Body of pancreas (tissue), 4 donors: ENCODE results near the gene PRR18. TPM values are rescaled to one million over a fixed set of nuclear protein-coding genes. Genes with fewer than 3 reads are reported as not detected.

Experiments
- ATAC-seq: fragments of 150-250 bp; one replicate; pipeline ENCODE4 v1.9.1; 2016
- DNase-seq, 4 donors: peaks; one replicate each; pipeline ENCODE4 v3.0.0-alpha.2; 2019
- H3K27ac ChIP-seq, 4 donors: fragments of 200-600 bp; sonication (generic); 1 replicate in 3 of 4; 2 replicates in 1 of 4; pipeline versions ENCODE4 v1.5.1 to v1.6.1; 2016 to 2019; ENCODE audit warnings: mild to moderate bottlenecking in 1 of 4, mixed read lengths in 1 of 4, moderate library complexity in 1 of 4
- H3K27me3 ChIP-seq, 2 donors: fragments of 200-600 bp; sonication (generic); one replicate each; pipeline ENCODE4 v1.6.0; 2016; ENCODE audit warnings: mild to moderate bottlenecking in 1 of 2
- H3K36me3 ChIP-seq, 2 donors: fragments of 200-600 bp; sonication (generic); replicated peaks in 1 of 2; 2 replicates each; pipeline ENCODE4 v1.5.1; 2016; ENCODE audit warnings: low read depth in 2 of 2; ENCODE audit not compliant: insufficient read depth in 1 of 2
- H3K4me1 ChIP-seq: fragments of 200-600 bp; sonication (generic); one replicate; pipeline ENCODE4 v1.6.0; 2016
- H3K4me3 ChIP-seq, 2 donors: fragments of 200-600 bp; sonication (generic); 1 replicate in 1 of 2; 2 replicates in 1 of 2; pipeline ENCODE4 v1.5.1; 2016 to 2019
- H3K9me3 ChIP-seq, 3 donors: fragments of 200-600 bp; sonication (generic); 1 replicate in 2 of 3; 2 replicates in 1 of 3; pipeline ENCODE4 v1.5.1; 2016
- POLR2A ChIP-seq, 3 donors: fragments of 450-650 bp; IDR thresholded peaks; one replicate each; pipeline ENCODE4 v1.6.1; 2016; ENCODE audit warnings: antibody characterized with exemption in 3 of 3, mild to moderate bottlenecking in 2 of 3
- WGBS, 2 donors: methylation state at CpG; one replicate each; pipeline ENCODE4 v1.1.5; 2017; 5-methylcytosine and 5-hydroxymethylcytosine counted together
- intact Hi-C: fragments of 100-400 bp; cut with DNase I; formaldehyde crosslinking; loops from one replicate; pipeline ENCODE4 v1.15.1; 2023
- total RNA-seq, 2 donors: library from RNA; depleted of rRNA; stranded (reverse); fragments of >200 nt; gene quantifications; one replicate each; pipeline ENCODE4 v1.1.0, GENCODE V29; 2016
- TF ChIP-seq, protein P1 (sequence below), 7 experiments: fragments of 450-650 bp in 4 of 7; fragments of 200-600 bp in 3 of 7; sonication (generic) in 3 of 7; IDR thresholded peaks; one replicate each; pipeline ENCODE4 v1.5.1; 2016 to 2019; ENCODE audit warnings: antibody characterized with exemption in 7 of 7

Gene PRR18
- total RNA-seq, 2 donors from 2014 or later, result not detected

DNA sequence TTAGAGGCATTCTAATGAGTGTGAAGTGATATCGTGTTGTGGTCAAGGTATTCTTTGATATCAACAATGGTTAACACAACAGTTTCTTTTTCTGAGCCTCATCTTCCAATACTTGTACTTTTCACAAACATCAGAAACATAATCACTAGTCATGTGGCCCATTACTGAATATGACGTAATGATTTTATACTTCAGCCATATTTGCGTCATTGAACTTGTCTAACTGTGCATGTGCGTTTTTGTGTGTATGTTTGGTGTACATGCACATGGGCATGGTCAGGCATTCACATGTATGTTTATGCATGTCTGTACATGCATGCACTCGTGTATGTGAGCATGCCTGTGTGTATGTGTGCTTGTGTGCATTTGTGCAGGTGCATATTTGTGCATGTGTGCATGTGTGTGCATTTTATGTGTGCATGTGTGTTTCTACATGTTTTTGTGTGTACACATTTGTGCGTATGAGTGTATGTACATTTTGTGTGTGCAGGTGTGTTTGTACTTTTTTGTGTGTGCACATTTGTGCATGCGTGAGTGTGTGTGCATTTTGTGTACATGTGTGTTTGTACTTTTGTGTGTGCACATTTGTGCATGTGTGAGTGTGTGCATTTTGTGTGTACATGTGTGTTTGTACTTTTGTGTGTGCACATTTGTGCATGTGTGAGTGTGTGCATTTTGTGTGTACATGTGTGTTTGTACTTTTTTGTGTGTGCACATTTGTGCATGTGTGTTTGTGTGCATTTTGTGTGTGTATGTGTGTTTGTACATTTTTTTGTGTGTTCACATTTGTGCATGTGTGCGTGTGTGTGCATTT is 29.4 kb downstream of the PRR18 start:
- Histone ChIP-seq H3K27me3 (peaks cover 0 to 6% of the 10 kb centered on the region in 2 donors), H3K36me3 (no peaks in the 10 kb centered on the region), H3K27ac (no peak overlapping the region), H3K9me3 (no peaks in the 10 kb centered on the region), H3K4me1 (no peaks in the 10 kb centered on the region), H3K4me3 (no peak overlapping the region)
- intact Hi-C loops, result no loop called here
- 71% methylated on average over 8 of the region's 8 CpGs for WGBS, 2 donors
- DNase-seq, result no peak
- ATAC-seq, result no peak
- TF ChIP-seq POLR2A (IDR thresholded peaks at IDR 0.05), result no peak
- TF ChIP-seq, protein P1, sequence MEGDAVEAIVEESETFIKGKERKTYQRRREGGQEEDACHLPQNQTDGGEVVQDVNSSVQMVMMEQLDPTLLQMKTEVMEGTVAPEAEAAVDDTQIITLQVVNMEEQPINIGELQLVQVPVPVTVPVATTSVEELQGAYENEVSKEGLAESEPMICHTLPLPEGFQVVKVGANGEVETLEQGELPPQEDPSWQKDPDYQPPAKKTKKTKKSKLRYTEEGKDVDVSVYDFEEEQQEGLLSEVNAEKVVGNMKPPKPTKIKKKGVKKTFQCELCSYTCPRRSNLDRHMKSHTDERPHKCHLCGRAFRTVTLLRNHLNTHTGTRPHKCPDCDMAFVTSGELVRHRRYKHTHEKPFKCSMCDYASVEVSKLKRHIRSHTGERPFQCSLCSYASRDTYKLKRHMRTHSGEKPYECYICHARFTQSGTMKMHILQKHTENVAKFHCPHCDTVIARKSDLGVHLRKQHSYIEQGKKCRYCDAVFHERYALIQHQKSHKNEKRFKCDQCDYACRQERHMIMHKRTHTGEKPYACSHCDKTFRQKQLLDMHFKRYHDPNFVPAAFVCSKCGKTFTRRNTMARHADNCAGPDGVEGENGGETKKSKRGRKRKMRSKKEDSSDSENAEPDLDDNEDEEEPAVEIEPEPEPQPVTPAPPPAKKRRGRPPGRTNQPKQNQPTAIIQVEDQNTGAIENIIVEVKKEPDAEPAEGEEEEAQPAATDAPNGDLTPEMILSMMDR (IDR thresholded peaks at IDR 0.05), result no peak

DNA sequence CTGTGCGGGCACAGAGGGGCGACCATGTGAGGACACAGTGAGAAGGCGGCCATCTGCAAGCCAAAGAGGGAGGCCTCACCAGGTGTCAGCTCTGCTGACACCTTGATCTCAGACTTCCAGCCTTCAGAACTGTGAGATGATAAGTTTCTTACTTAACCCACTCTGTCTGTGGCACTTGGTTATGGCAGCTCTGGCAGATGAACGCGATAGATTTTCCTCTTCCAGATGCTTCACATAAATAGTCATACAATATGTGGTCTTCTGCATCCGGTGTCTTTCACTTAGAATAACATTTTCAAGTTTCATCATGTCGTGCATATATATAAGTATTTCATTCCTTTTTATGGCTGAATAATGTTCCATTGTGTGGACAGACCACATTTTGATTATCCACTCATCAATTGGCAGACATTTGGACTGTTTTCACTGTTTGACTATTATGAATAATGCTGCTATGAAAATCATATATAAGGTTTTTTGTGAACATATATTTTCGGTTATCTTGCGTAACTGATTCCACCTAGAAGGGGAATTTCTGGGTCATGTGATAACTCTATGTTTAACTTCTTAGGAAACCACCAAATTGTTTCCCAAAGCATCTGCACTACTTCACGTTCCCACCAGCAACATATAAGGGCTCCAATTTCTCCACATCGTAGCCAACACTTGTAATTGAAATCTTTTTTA is 30.2 kb downstream of the PRR18 start:
- Histone ChIP-seq H3K4me3 (no peak overlapping the region), H3K27me3 (peaks cover 0 to 6% of the 10 kb centered on the region in 2 donors), H3K9me3 (no peaks in the 10 kb centered on the region), H3K4me1 (no peaks in the 10 kb centered on the region), H3K27ac (no peak overlapping the region), H3K36me3 (no peaks in the 10 kb centered on the region)
- intact Hi-C loops, result no loop called here
- no peak for DNase-seq
- 75 to 80% methylated on average over 11 of the region's 11 CpGs for WGBS, 2 donors
- TF ChIP-seq, protein P1 (IDR thresholded peaks at IDR 0.05), result no peak
- no peak for TF ChIP-seq POLR2A (IDR thresholded peaks at IDR 0.05)
- no peak for ATAC-seq

DNA sequence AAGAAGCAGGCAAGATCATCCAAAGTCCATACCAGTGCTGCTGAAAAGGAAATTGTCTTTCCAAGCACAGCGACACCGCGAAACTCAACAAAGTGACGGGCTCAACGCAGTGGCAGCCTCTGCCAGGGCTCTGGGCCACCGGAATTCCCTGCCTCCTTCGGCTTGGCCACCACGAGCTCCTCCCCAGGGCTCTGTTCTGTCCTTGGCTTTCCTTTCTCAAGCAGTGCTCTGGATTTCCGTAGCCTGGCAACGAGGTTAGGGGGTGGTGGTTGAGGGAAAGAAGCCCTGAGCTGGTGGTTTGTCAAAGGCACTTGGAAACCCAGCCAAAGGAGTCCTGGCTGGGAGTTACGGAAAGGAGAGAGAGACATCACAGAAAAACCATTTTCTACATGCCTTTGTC is 31.2 kb downstream of the PRR18 start:
- Histone ChIP-seq H3K36me3 (no peaks in the 10 kb centered on the region), H3K27ac (no peak overlapping the region), H3K4me1 (no peaks in the 10 kb centered on the region), H3K4me3 (no peak overlapping the region), H3K9me3 (no peaks in the 10 kb centered on the region), H3K27me3 (peaks cover 0 to 6% of the 10 kb centered on the region in 2 donors)
- WGBS, 2 donors, result 40 to 64% methylated on average over 8 to 11 of the region's 11 CpGs
- ATAC-seq (peak; percentile 38), DNase-seq (no peak)
- no peak for TF ChIP-seq POLR2A (IDR thresholded peaks at IDR 0.05)
- TF ChIP-seq, protein P1 (IDR thresholded peaks at IDR 0.05), result no peak
- intact Hi-C loops, result no loop called here

DNA sequence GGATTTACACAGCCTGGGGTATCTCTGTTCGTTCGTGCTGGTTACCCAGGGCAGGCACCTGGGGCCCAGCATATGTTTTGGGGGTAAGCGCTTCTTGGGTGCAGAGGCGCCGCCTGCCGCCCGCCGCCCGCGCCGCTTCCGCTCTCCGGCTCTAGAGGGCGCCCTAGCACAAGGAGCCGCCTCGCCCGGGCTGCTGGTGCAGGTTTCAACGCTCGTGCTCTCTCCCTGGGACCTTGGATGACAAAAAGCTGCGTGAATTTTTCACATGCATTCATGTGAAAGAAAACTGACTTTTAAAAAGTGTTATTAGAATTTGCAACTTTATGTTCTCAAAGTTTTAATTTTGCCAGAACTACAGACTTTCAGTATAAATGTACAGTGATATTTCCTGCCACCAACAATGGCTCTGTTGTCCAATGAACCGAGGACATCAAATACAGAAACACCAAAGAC is 32.5 kb downstream of the PRR18 start:
- peak; percentile 91 for ATAC-seq
- Histone ChIP-seq H3K27ac (no peak overlapping the region), H3K36me3 (no peaks in the 10 kb centered on the region), H3K27me3 (peaks cover 0 to 2% of the 10 kb centered on the region in 2 donors), H3K4me1 (no peaks in the 10 kb centered on the region), H3K9me3 (no peaks in the 10 kb centered on the region), H3K4me3 (no peak overlapping the region)
- 1 to 2% methylated on average over 5 to 21 of the region's 21 CpGs for WGBS, 2 donors
- intact Hi-C loops, result loop anchor here (2.0 kb wide), 1 partner anchor 125 kb away; no protein-coding TSS in a partner anchor
- TF ChIP-seq, protein P1 (IDR thresholded peaks at IDR 0.05), result peak; percentile 96 to 99 (median 98)
- TF ChIP-seq POLR2A (IDR thresholded peaks at IDR 0.05), result no peak
- peak; percentile 69 to 81 (median 74) for DNase-seq
